ENCODE measurements around the gene MATR3. TPM values are rescaled to one million over a fixed set of nuclear protein-coding genes. Genes with fewer than 3 reads are reported as not detected.

Gene MATR3

Small RNA genes lying within 50 kb of the gene (small RNA-seq; reads per million reads assigned to genes)
- gene RNA5SP195 (ENCODE audit: low read depth) (not detected), gene SNORA74A (ENCODE audit: low read depth) (279 reads per million, percentile 95 among the genes with 10 or more reads in this experiment), gene SNORA74D (ENCODE audit: low read depth) (60.7 reads per million, percentile 91 among the genes with 10 or more reads in this experiment)

All from mesenchymal stem cell (in vitro differentiated cells and primary cell).